ENCODE measurements around the gene ZFHX3.

GRCh38 chr16:72884037-72884436 lies 163.9 kb downstream of the ZFHX3 start:
- TF ChIP-seq CTCF (IDR thresholded peaks at IDR 0.05) (no peak), POLR2A (IDR thresholded peaks at IDR 0.05) (no peak)

Measured in right lobe of liver (tissue), 4 donors.